Measurements from ENCODE around the gene ATP6V0A1. TPM values are rescaled to one million over a fixed set of nuclear protein-coding genes. Genes with fewer than 3 reads are reported as not detected.

Gene ATP6V0A1
- total RNA-seq, 4 donors from 2014 or later, result 29.5 to 111 (median 64.5) TPM

GRCh38 chr17:42566883-42567573, 108.3 kb downstream of the ATP6V0A1 start, which contains the start of gene MLX:
Gene MLX, plus strand, starts transcription at chr17:42567100. Its CDS starts 25 bp downstream, at chr17:42567125.
- Histone ChIP-seq H3K9me3 (no peaks in the 10 kb centered on the region), H3K4me3 (peak within 1 kb of the TSS; percentile 82 to 84), H3K4me1 (peaks cover 11 to 18% of the 10 kb centered on the region in 2 donors), H3K27ac (peak within 1 kb of the TSS; percentile 86 to 91), H3K27me3 (no peaks in the 10 kb centered on the region), H3K36me3 (no peaks in the 10 kb centered on the region)
- DNase-seq, result peak; percentile 92 to 94
- intact Hi-C loops (cut with DNase I; ENCODE audit: low total_unique reads), result no loop called here
- TF ChIP-seq POLR2A (IDR thresholded peaks at IDR 0.05), result peak; percentile 41 to 62
- TF ChIP-seq CTCF (IDR thresholded peaks at IDR 0.05), result no peak

- H3K27ac ChIP-seq, result no peak overlapping the region
Observed at GRCh38 chr17:42568341-42569111, 109.8 kb downstream of the ATP6V0A1 start.

GRCh38 chr17:42571435-42572225, 113.0 kb downstream of the ATP6V0A1 start:
- DNase-seq, result no peak
- no peak overlapping the region for H3K27ac ChIP-seq
- no peak overlapping the region for H3K4me3 ChIP-seq
- no peaks in the 10 kb centered on the region for H3K9me3 ChIP-seq
- no peaks in the 10 kb centered on the region for H3K36me3 ChIP-seq
- no peaks in the 10 kb centered on the region for H3K27me3 ChIP-seq
- no peaks in the 10 kb centered on the region for H3K4me1 ChIP-seq
- intact Hi-C loops (cut with DNase I; ENCODE audit: low total_unique reads), result loop anchor here (10.0 kb wide), 1 partner anchor 103 kb away; the partner anchor contains the start of gene PLEKHH3
- TF ChIP-seq POLR2A (IDR thresholded peaks at IDR 0.05), result no peak
- no peak for TF ChIP-seq CTCF (IDR thresholded peaks at IDR 0.05)

More at GRCh38 chr17:42568341-42569111, 109.8 kb downstream of the ATP6V0A1 start:
- Histone ChIP-seq H3K9me3 (no peaks in the 10 kb centered on the region), H3K4me1 (peaks cover 3 to 10% of the 10 kb centered on the region in 2 donors), H3K4me3 (no peak overlapping the region), H3K27me3 (no peaks in the 10 kb centered on the region), H3K36me3 (no peaks in the 10 kb centered on the region)
- intact Hi-C loops (cut with DNase I; ENCODE audit: low total_unique reads), result no loop called here
- DNase-seq, result no peak
- TF ChIP-seq CTCF (IDR thresholded peaks at IDR 0.05), result no peak
- TF ChIP-seq POLR2A (IDR thresholded peaks at IDR 0.05), result no peak

Small RNA genes within 50 kb of the gene (microRNA-seq; reads per million reads assigned to microRNA genes)
- gene MIR5010 (ENCODE audit: borderline microRNAs expressed, borderline replicate concordance) (7.4 reads per million, percentile 13 among the genes with 10 or more reads in this experiment), gene MIR548AT (ENCODE audit: borderline microRNAs expressed, borderline replicate concordance) (not detected)

Small RNA genes within 50 kb of the gene (small RNA-seq; reads per million reads assigned to genes)
- gene MIR548AT (not detected), gene RNU7-97P (not detected)

Other genes starting within 250 kb of the ATP6V0A1 start
- 100 to 1,000 TPM in 3 of 4 donors, 10 to 100 TPM in 1; 72.1 to 187 (median 144) TPM for gene STAT5B, start 182.5 kb upstream of the ATP6V0A1 start, total RNA-seq
- gene STAT5A, start 170.4 kb upstream of the ATP6V0A1 start, total RNA-seq, result 10 to 100 TPM; 30.7 to 69.2 (median 33.9) TPM
- 100 to 1,000 TPM; 115 to 298 (median 171) TPM for gene STAT3, start 70.4 kb upstream of the ATP6V0A1 start, total RNA-seq
- gene CAVIN1, start 35.6 kb upstream of the ATP6V0A1 start, total RNA-seq, result 100 to 1,000 TPM; 204 to 520 (median 372) TPM
- gene NAGLU, start 77.4 kb downstream of the ATP6V0A1 start, total RNA-seq, result 10 to 100 TPM in 3 of 4 donors, 1 to 10 TPM in 1; 8.7 to 33.5 (median 25.6) TPM
- 1 to 10 TPM in 1 of 4 donors, under 1 TPM in 1, not detected in 2; 0.35 to 3.1 TPM for gene HSD17B1, start 94.0 kb downstream of the ATP6V0A1 start, total RNA-seq
- gene COASY, start 103.3 kb downstream of the ATP6V0A1 start, total RNA-seq, result 10 to 100 TPM in 3 of 4 donors, 1 to 10 TPM in 1; 2.6 to 42.6 (median 16.1) TPM
- gene MLX, start 108.2 kb downstream of the ATP6V0A1 start, total RNA-seq, result 10 to 100 TPM in 3 of 4 donors, 1 to 10 TPM in 1; 6.9 to 50.0 (median 35.1) TPM
- 10 to 100 TPM in 1 of 4 donors, 1 to 10 TPM in 3; 2.8 to 16.5 (median 5.0) TPM for gene PSMC3IP, start 118.9 kb downstream of the ATP6V0A1 start, total RNA-seq
- gene RETREG3, start 150.5 kb downstream of the ATP6V0A1 start, total RNA-seq, result 10 to 100 TPM; 12.6 to 72.7 (median 46.3) TPM
- 10 to 100 TPM in 3 of 4 donors, 1 to 10 TPM in 1; 7.9 to 39.4 (median 23.9) TPM for gene TUBG1, start 150.8 kb downstream of the ATP6V0A1 start, total RNA-seq
- gene TUBG2, start 200.4 kb downstream of the ATP6V0A1 start, total RNA-seq, result 10 to 100 TPM in 3 of 4 donors, 1 to 10 TPM in 1; 9.7 to 60.7 (median 27.6) TPM
- 100 to 1,000 TPM in 1 of 4 donors, 10 to 100 TPM in 1, 1 to 10 TPM in 2; 2.9 to 102 (median 19.2) TPM for gene PLEKHH3, start 218.1 kb downstream of the ATP6V0A1 start, total RNA-seq
- gene CCR10, start 223.0 kb downstream of the ATP6V0A1 start, total RNA-seq, result 10 to 100 TPM in 1 of 4 donors, 1 to 10 TPM in 1, under 1 TPM in 2; 0.26 to 17.9 (median 1.6) TPM
- 10 to 100 TPM in 3 of 4 donors, 1 to 10 TPM in 1; 1.5 to 61.5 (median 26.5) TPM for gene CNTNAP1, start 223.7 kb downstream of the ATP6V0A1 start, total RNA-seq